ENCODE results near the gene PPIA. TPM values are rescaled to one million over a fixed set of nuclear protein-coding genes. Genes with fewer than 3 reads are reported as not detected.

Gene PPIA
- total RNA-seq, 1 donor, result 1,612 TPM

- Histone ChIP-seq H3K27ac (ENCODE audit: low read depth, low read length) (no peak overlapping the region), H3K4me1 (ENCODE audit: insufficient read depth, low read length) (peaks cover 11% of the 10 kb centered on the region), H3K79me2 (ENCODE audit: insufficient read depth, low read length) (no peaks in the 10 kb centered on the region), H3K36me3 (ENCODE audit: insufficient read depth, low read length) (peaks cover 47% of the 10 kb centered on the region), H3K4me2 (ENCODE audit: insufficient read depth, low read length) (no peak overlapping the region), H3K4me3 (ENCODE audit: insufficient read depth, low read length) (no peak overlapping the region), H2AFZ (ENCODE audit: low read length) (no peak overlapping the region), H4K20me1 (ENCODE audit: insufficient read depth, low read length) (no peaks in the 10 kb centered on the region), H3K9me3 (ENCODE audit: low read depth, low read length) (no peaks in the 10 kb centered on the region), H3K27me3 (ENCODE audit: insufficient read depth, low read length) (no peaks in the 10 kb centered on the region)
- no peak for TF ChIP-seq CTCF (IDR thresholded peaks at IDR 0.05; ENCODE audit: extremely low read depth, low read depth, low read length)
- peak; percentile 29 for DNase-seq (ENCODE audit: insufficient read length, low spot score, missing footprints)
These were observed 29.2 kb upstream of the PPIA start for GRCh38 chr7:44767134-44767911.

GRCh38 chr7:44767912-44768627 is 28.4 kb upstream of the PPIA start:
- no peaks in the 10 kb centered on the region for H3K27me3 ChIP-seq (ENCODE audit: insufficient read depth, low read length)
- DNase-seq (ENCODE audit: insufficient read length, low spot score, missing footprints), result peak; percentile 50
- no peaks in the 10 kb centered on the region for H3K9me3 ChIP-seq (ENCODE audit: low read depth, low read length)
- no peak overlapping the region for H3K4me2 ChIP-seq (ENCODE audit: insufficient read depth, low read length)
- no peaks in the 10 kb centered on the region for H4K20me1 ChIP-seq (ENCODE audit: insufficient read depth, low read length)
- peaks cover 11% of the 10 kb centered on the region for H3K4me1 ChIP-seq (ENCODE audit: insufficient read depth, low read length)
- no peak overlapping the region for H2AFZ ChIP-seq (ENCODE audit: low read length)
- no peak overlapping the region for H3K27ac ChIP-seq (ENCODE audit: low read depth, low read length)
- TF ChIP-seq CTCF (IDR thresholded peaks at IDR 0.05; ENCODE audit: extremely low read depth, low read depth, low read length), result no peak
- H3K36me3 ChIP-seq (ENCODE audit: insufficient read depth, low read length), result peaks cover 40% of the 10 kb centered on the region
- no peak overlapping the region for H3K4me3 ChIP-seq (ENCODE audit: insufficient read depth, low read length)
- H3K79me2 ChIP-seq (ENCODE audit: insufficient read depth, low read length), result no peaks in the 10 kb centered on the region

- Histone ChIP-seq H3K27me3 (ENCODE audit: insufficient read depth, low read length) (no peaks in the 10 kb centered on the region), H3K4me3 (ENCODE audit: insufficient read depth, low read length) (no peak overlapping the region), H3K4me1 (ENCODE audit: insufficient read depth, low read length) (peaks cover 11% of the 10 kb centered on the region), H3K27ac (ENCODE audit: low read depth, low read length) (no peak overlapping the region), H4K20me1 (ENCODE audit: insufficient read depth, low read length) (no peaks in the 10 kb centered on the region), H3K36me3 (ENCODE audit: insufficient read depth, low read length) (peaks cover 33% of the 10 kb centered on the region), H3K9me3 (ENCODE audit: low read depth, low read length) (no peaks in the 10 kb centered on the region), H3K4me2 (ENCODE audit: insufficient read depth, low read length) (no peak overlapping the region), H2AFZ (ENCODE audit: low read length) (no peak overlapping the region), H3K79me2 (ENCODE audit: insufficient read depth, low read length) (no peaks in the 10 kb centered on the region)
- DNase-seq (ENCODE audit: insufficient read length, low spot score, missing footprints), result peak; percentile 80
- TF ChIP-seq CTCF (IDR thresholded peaks at IDR 0.05; ENCODE audit: extremely low read depth, low read depth, low read length), result no peak
These were observed 27.7 kb upstream of the PPIA start for GRCh38 chr7:44768628-44769371.

Data from osteoblast (primary cell).